Fibroblast of lung (primary cell): Measurements from ENCODE around the gene DDAH1. TPM values are rescaled to one million over a fixed set of nuclear protein-coding genes. Genes with fewer than 3 reads are reported as not detected.
A peak's percentile ranks its signal among the peaks of the same experiment; 100 is the strongest.

Source experiments
- DNase-seq, 2 donors: peaks; one replicate each; pipeline versions ENCODE4 v3.0.0 to v3.0.0-alpha.2; 2010; ENCODE audit warnings: low read depth in 2 of 2
- H2AFZ ChIP-seq: 2 replicates; pipeline ENCODE4 v1.5.1; 2012; ENCODE audit warnings: low read length, control low read depth, inconsistent platforms
- H3K27ac ChIP-seq: 2 replicates; pipeline ENCODE4 v1.5.1; 2011; ENCODE audit warnings: low read length, control low read depth; ENCODE audit not compliant: insufficient read depth
- H3K27me3 ChIP-seq: 2 replicates; pipeline ENCODE4 v1.5.1; 2011; ENCODE audit warnings: mild to moderate bottlenecking, low read length; ENCODE audit not compliant: control insufficient read depth, insufficient read depth
- H3K36me3 ChIP-seq: 2 replicates; pipeline ENCODE4 v1.5.1; 2011; ENCODE audit warnings: low read length; ENCODE audit not compliant: control insufficient read depth, insufficient read depth
- H3K4me1 ChIP-seq: 2 replicates; pipeline ENCODE4 v1.5.1; 2011; ENCODE audit warnings: low read length; ENCODE audit not compliant: control insufficient read depth, insufficient read depth; ENCODE audit errors: extremely low read depth
- H3K4me2 ChIP-seq: 2 replicates; pipeline ENCODE4 v1.5.1; 2011; ENCODE audit warnings: low read length, control low read depth; ENCODE audit not compliant: insufficient read depth; ENCODE audit errors: extremely low read depth
- H3K4me3 ChIP-seq, 4 experiments: fragments of 200-600 bp in 1 of 4; sonication (generic) in 1 of 4; replicated peaks in 1 of 4; 2 replicates each; pipeline ENCODE4 v1.5.1; 2011 to 2016; ENCODE audit warnings: low read length in 4 of 4, low read depth in 3 of 4, mild to moderate bottlenecking in 3 of 4, control low read depth in 2 of 4, inconsistent platforms in 1 of 4, mixed read lengths in 1 of 4; ENCODE audit not compliant: insufficient read depth in 1 of 4; ENCODE audit errors: control extremely low read depth in 1 of 4
- H3K79me2 ChIP-seq: 2 replicates; pipeline ENCODE4 v1.5.1; 2012; ENCODE audit warnings: mild to moderate bottlenecking, low read length, inconsistent platforms; ENCODE audit not compliant: control insufficient read depth, insufficient read depth
- H3K9ac ChIP-seq: 2 replicates; pipeline ENCODE4 v1.5.1; 2011; ENCODE audit warnings: mild to moderate bottlenecking, low read length, control low read depth; ENCODE audit not compliant: insufficient read depth
- H3K9me3 ChIP-seq: 2 replicates; pipeline ENCODE4 v1.5.1; 2012; ENCODE audit warnings: low read depth, low read length; ENCODE audit not compliant: control insufficient read depth, insufficient read depth
- H4K20me1 ChIP-seq: 2 replicates; pipeline ENCODE4 v1.5.1; 2011; ENCODE audit warnings: low read length; ENCODE audit not compliant: control insufficient read depth, insufficient read depth; ENCODE audit errors: extremely low read depth
- CTCF ChIP-seq, 2 donors: IDR thresholded peaks in 1 of 2; conservative IDR thresholded peaks in 1 of 2; 1 replicate in 1 of 2; 2 replicates in 1 of 2; pipeline ENCODE4 v1.5.1; 2011 to 2012; ENCODE audit warnings: low read length in 2 of 2, control low read depth in 1 of 2, inconsistent platforms in 1 of 2, low read depth in 1 of 2, mild to moderate bottlenecking in 1 of 2
- EZH2 ChIP-seq: IDR thresholded peaks from 2 replicates; pipeline ENCODE4 v1.5.1; 2012; ENCODE audit warnings: low read length, control low read depth, mild to moderate bottlenecking; ENCODE audit errors: missing control alignments
- polyA plus RNA-seq, 2 donors: library from polyadenylated mRNA; depleted of rRNA in 1 of 2; stranded (reverse) in 1 of 2; unstranded in 1 of 2; fragments of >200 nt; gene quantifications; 2 replicates each; pipeline ENCODE4 v1.2.1, GENCODE V29; 2011 to 2012; ENCODE audit warnings: missing spikeins in 1 of 2
- total RNA-seq: library from RNA; depleted of rRNA; stranded (reverse); fragments of >200 nt; gene quantifications from 2 replicates; pipeline ENCODE4 v1.2.1, GENCODE V29; 2014

DDAH1 gene
- total and polyA plus RNA-seq, 2 donors (not counting 1 experiment from before 2014, with no cell fraction given), result 50.0 to 218 TPM

- Histone ChIP-seq H3K27ac (peak overlapping the region; percentile 6), H3K27me3 (no peaks in the 10 kb centered on the region), H3K9ac (no peak overlapping the region), H3K4me2 (peak overlapping the region; percentile 7), H3K36me3 (peaks cover 2% of the 10 kb centered on the region), H3K4me1 (peaks cover 17% of the 10 kb centered on the region), H3K9me3 (no peaks in the 10 kb centered on the region), H3K4me3 (no peak overlapping the region), H4K20me1 (no peaks in the 10 kb centered on the region), H2AFZ (no peak overlapping the region), H3K79me2 (peaks cover 47% of the 10 kb centered on the region)
- TF ChIP-seq CTCF (conservative IDR thresholded peaks at IDR 0.05 in 1 of 2, IDR thresholded peaks at IDR 0.05 in 1 of 2; ENCODE audit: low read depth in 1 of 2, low read length in 2 of 2) (no peak), EZH2 (no peak)
- peak; percentile 56 to 57 for DNase-seq
These were observed 17.7 kb downstream of the DDAH1 start for GRCh38 chr1:85447006-85447943.

GRCh38 chr1:85445906-85446305, 19.1 kb downstream of the DDAH1 start:
- TF ChIP-seq EZH2 (no peak), CTCF (conservative IDR thresholded peaks at IDR 0.05 in 1 of 2, IDR thresholded peaks at IDR 0.05 in 1 of 2; ENCODE audit: low read depth in 1 of 2, low read length in 2 of 2) (no peak)
- no peaks in the 10 kb centered on the region for H3K27me3 ChIP-seq
- peaks cover 21% of the 10 kb centered on the region for H3K4me1 ChIP-seq
- no peak overlapping the region for H3K4me3 ChIP-seq
- peaks cover 2% of the 10 kb centered on the region for H3K36me3 ChIP-seq
- peak overlapping the region; percentile 35 for H3K27ac ChIP-seq
- H3K9ac ChIP-seq, result no peak overlapping the region
- no peak overlapping the region for H3K4me2 ChIP-seq
- DNase-seq, result peak; percentile 37 to 62
- H3K79me2 ChIP-seq, result peaks cover 44% of the 10 kb centered on the region
- H2AFZ ChIP-seq, result no peak overlapping the region
- H4K20me1 ChIP-seq, result no peaks in the 10 kb centered on the region
- no peaks in the 10 kb centered on the region for H3K9me3 ChIP-seq

GRCh38 chr1:85444381-85444780, 20.6 kb downstream of the DDAH1 start:
- peak in 1 of 2 donors; percentile 53 for DNase-seq
- H3K36me3 ChIP-seq, result no peaks in the 10 kb centered on the region
- H3K9me3 ChIP-seq, result no peaks in the 10 kb centered on the region
- no peak overlapping the region for H3K27ac ChIP-seq
- no peaks in the 10 kb centered on the region for H3K27me3 ChIP-seq
- peaks cover 21% of the 10 kb centered on the region for H3K4me1 ChIP-seq
- no peaks in the 10 kb centered on the region for H4K20me1 ChIP-seq
- peaks cover 37% of the 10 kb centered on the region for H3K79me2 ChIP-seq
- no peak overlapping the region for H3K9ac ChIP-seq
- no peak overlapping the region for H3K4me2 ChIP-seq
- TF ChIP-seq EZH2 (no peak), CTCF (conservative IDR thresholded peaks at IDR 0.05 in 1 of 2, IDR thresholded peaks at IDR 0.05 in 1 of 2; ENCODE audit: low read depth in 1 of 2, low read length in 2 of 2) (no peak)
- no peak overlapping the region for H2AFZ ChIP-seq
- H3K4me3 ChIP-seq, result no peak overlapping the region
